ENCODE measurements around the gene RNF133. TPM values are rescaled to one million over a fixed set of nuclear protein-coding genes. Genes with fewer than 3 reads are reported as not detected.
"Not testable (repeated sequence)": the region's sequence is repeated elsewhere in the genome, so short reads cannot be mapped to it uniquely, and the experiment has no call there.

The RNF133 gene
- total RNA-seq, 1 donor from 2014 or later = not detected

- intact Hi-C loops (cut with micrococcal nuclease) = no loop called here
- H3K4me1 Mint-ChIP-seq (ENCODE audit: low read depth) = no peaks in the 10 kb centered on the region
- DNase-seq (ENCODE audit: low spot score) = no peak
- H3K27ac Mint-ChIP-seq = no peak overlapping the region
- H3K9me3 Mint-ChIP-seq = no peaks in the 10 kb centered on the region
- H3K36me3 Mint-ChIP-seq (ENCODE audit: low read depth) = no peaks in the 10 kb centered on the region
- H3K4me3 Mint-ChIP-seq (ENCODE audit: low read depth) = no peak overlapping the region
- H3K27me3 Mint-ChIP-seq (ENCODE audit: low read depth) = no peaks in the 10 kb centered on the region
Measured at GRCh38 chr7:122682815-122683550, 15.9 kb downstream of the RNF133 start.

DNA sequence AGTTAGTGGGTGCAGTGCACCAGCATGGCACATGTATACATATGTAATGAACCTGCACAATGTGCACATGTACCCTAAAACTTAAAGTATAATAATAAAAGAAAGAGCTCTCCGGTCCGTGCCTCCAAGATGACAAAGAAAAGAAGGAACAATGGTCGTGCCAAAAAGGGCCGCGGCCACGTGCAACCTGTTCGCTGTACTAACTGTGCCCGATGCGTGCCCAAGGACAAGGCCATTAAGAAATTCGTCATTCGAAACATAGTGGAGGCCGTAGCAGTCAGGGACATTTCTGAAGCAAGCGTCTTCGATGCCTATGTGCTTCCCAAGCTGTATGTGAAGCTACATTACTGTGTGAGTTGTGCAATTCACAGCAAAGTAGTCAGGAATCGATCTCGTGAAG lies 17.7 kb downstream of the RNF133 start:
- H3K4me1 Mint-ChIP-seq (ENCODE audit: low read depth); H3K27ac Mint-ChIP-seq; H3K36me3 Mint-ChIP-seq (ENCODE audit: low read depth); DNase-seq (ENCODE audit: low spot score); H3K4me3 Mint-ChIP-seq (ENCODE audit: low read depth); H3K27me3 Mint-ChIP-seq (ENCODE audit: low read depth); intact Hi-C loops (cut with micrococcal nuclease); H3K9me3 Mint-ChIP-seq: not testable (repeated sequence)

DNA sequence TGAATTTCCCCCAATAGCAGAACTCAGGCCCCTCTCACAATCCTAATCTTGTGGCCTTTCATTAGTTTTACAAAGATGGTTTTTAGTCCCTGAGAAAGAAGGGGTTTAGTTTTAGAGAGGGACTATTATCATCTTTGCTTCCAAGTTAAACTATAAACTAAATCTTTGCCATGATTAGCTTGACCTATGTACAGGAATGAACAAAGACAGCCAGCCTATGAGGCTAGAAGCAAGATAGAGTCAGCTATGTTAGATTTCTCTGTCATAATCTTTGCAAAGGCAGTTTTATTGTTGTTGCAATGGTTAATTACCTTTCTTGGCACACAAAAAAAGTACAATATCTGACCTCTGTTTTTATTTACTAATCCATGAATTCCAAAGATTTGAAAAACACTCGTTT lies 19.1 kb downstream of the RNF133 start:
- DNase-seq (ENCODE audit: low spot score) = no peak
- Mint-ChIP-seq H3K4me3 (ENCODE audit: low read depth) (no peak overlapping the region), H3K27ac (no peak overlapping the region), H3K4me1 (ENCODE audit: low read depth) (no peaks in the 10 kb centered on the region), H3K36me3 (ENCODE audit: low read depth) (no peaks in the 10 kb centered on the region), H3K27me3 (ENCODE audit: low read depth) (no peaks in the 10 kb centered on the region), H3K9me3 (no peaks in the 10 kb centered on the region)
- intact Hi-C loops (cut with micrococcal nuclease) = no loop called here

DNA sequence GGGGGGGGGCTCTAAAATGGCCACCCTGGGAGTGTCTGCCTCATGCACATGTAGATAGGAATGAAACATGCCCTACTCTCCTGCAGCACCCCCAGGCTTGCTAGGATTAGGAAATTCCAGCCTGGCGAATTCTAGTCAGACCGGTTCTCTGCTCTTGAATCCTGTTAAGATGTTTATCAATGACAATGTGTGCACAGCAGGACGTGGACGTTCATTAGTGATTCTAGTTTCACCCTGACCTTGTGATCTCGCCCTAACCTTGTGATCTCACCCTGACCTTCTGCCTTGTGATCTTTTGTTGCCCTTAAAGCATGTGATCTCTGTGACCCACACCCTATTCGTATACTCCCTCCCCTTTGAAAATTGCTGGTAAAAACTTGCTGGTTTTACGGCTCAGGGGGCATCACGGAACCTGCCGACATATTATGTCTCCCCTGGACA lies 19.6 kb downstream of the RNF133 start:
- DNase-seq (ENCODE audit: low spot score); H3K4me3 Mint-ChIP-seq (ENCODE audit: low read depth); H3K27me3 Mint-ChIP-seq (ENCODE audit: low read depth); H3K27ac Mint-ChIP-seq; H3K4me1 Mint-ChIP-seq (ENCODE audit: low read depth); H3K9me3 Mint-ChIP-seq; H3K36me3 Mint-ChIP-seq (ENCODE audit: low read depth); intact Hi-C loops (cut with micrococcal nuclease): not testable (repeated sequence)

DNA sequence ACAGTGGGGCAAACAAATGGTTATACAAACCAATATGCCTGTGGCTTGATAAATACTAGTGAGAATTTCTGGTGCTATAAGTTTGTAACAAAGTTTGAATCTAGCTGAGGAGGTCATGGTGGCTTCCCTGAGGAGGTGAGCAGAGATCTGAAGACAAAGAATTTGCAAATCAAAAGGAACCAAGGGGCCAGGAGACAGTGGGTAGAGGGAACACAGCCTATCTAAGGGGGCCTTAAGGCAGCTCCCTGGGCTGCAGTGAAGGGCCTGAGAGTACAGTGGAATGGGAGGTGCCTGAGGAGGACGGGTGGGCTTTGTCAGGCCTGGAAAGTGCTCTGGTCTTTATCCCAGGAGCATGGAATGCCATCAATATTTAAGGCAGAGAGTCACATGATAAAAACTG lies 21.8 kb downstream of the RNF133 start:
- no peaks in the 10 kb centered on the region for H3K27me3 Mint-ChIP-seq (ENCODE audit: low read depth)

GRCh38 chr7:122676466-122676865 lies 22.5 kb downstream of the RNF133 start:
- DNase-seq (ENCODE audit: low spot score) = no peak
- H3K4me1 Mint-ChIP-seq (ENCODE audit: low read depth) = no peaks in the 10 kb centered on the region
- no peak overlapping the region for H3K4me3 Mint-ChIP-seq (ENCODE audit: low read depth)
- no peaks in the 10 kb centered on the region for H3K9me3 Mint-ChIP-seq
- intact Hi-C loops (cut with micrococcal nuclease) = no loop called here
- H3K36me3 Mint-ChIP-seq (ENCODE audit: low read depth) = no peaks in the 10 kb centered on the region
- no peaks in the 10 kb centered on the region for H3K27me3 Mint-ChIP-seq (ENCODE audit: low read depth)
- no peak overlapping the region for H3K27ac Mint-ChIP-seq

More for the DNA sequence above, 21.8 kb downstream of the RNF133 start:
- intact Hi-C loops (cut with micrococcal nuclease) = no loop called here
- no peaks in the 10 kb centered on the region for H3K36me3 Mint-ChIP-seq (ENCODE audit: low read depth)
- H3K4me1 Mint-ChIP-seq (ENCODE audit: low read depth) = no peaks in the 10 kb centered on the region
- H3K9me3 Mint-ChIP-seq = no peaks in the 10 kb centered on the region
- no peak overlapping the region for H3K4me3 Mint-ChIP-seq (ENCODE audit: low read depth)
- no peak overlapping the region for H3K27ac Mint-ChIP-seq
- DNase-seq (ENCODE audit: low spot score) = no peak

- Mint-ChIP-seq H3K4me1 (ENCODE audit: low read depth) (no peaks in the 10 kb centered on the region), H3K4me3 (ENCODE audit: low read depth) (no peak overlapping the region), H3K27ac (no peak overlapping the region), H3K27me3 (ENCODE audit: low read depth) (no peaks in the 10 kb centered on the region), H3K36me3 (ENCODE audit: low read depth) (no peaks in the 10 kb centered on the region), H3K9me3 (no peaks in the 10 kb centered on the region)
- DNase-seq (ENCODE audit: low spot score) = no peak
- intact Hi-C loops (cut with micrococcal nuclease) = no loop called here
Measured at GRCh38 chr7:122675621-122676020, 23.3 kb downstream of the RNF133 start.

GRCh38 chr7:122675011-122675410 lies 23.9 kb downstream of the RNF133 start:
- DNase-seq (ENCODE audit: low spot score) = no peak
- no peak overlapping the region for H3K4me3 Mint-ChIP-seq (ENCODE audit: low read depth)
- intact Hi-C loops (cut with micrococcal nuclease) = no loop called here
- no peaks in the 10 kb centered on the region for H3K4me1 Mint-ChIP-seq (ENCODE audit: low read depth)
- H3K9me3 Mint-ChIP-seq = no peaks in the 10 kb centered on the region
- H3K27me3 Mint-ChIP-seq (ENCODE audit: low read depth) = no peaks in the 10 kb centered on the region
- no peaks in the 10 kb centered on the region for H3K36me3 Mint-ChIP-seq (ENCODE audit: low read depth)
- H3K27ac Mint-ChIP-seq = no peak overlapping the region

DNA sequence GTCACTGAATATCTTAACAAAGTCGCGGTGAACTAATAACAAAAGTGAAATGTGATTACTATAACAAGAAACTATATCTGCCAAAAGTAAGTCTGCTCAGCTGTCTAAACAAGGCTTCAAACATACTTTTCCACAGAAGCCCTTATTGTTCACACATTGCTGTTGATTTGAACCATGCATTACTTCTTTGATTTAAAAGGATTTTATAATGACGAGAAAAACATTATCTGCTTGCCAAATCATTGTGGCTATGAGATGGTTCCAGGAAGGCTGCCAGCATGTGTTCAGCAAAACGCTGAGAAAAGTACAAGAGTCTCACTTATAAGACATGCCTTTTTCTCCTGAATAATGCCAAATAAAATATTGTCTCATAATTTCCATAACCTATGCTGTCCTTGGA lies 24.4 kb downstream of the RNF133 start:
- Mint-ChIP-seq H3K27ac (no peak overlapping the region), H3K27me3 (ENCODE audit: low read depth) (no peaks in the 10 kb centered on the region), H3K9me3 (no peaks in the 10 kb centered on the region), H3K4me1 (ENCODE audit: low read depth) (no peaks in the 10 kb centered on the region), H3K36me3 (ENCODE audit: low read depth) (no peaks in the 10 kb centered on the region), H3K4me3 (ENCODE audit: low read depth) (no peak overlapping the region)
- intact Hi-C loops (cut with micrococcal nuclease) = no loop called here
- no peak for DNase-seq (ENCODE audit: low spot score)

DNA sequence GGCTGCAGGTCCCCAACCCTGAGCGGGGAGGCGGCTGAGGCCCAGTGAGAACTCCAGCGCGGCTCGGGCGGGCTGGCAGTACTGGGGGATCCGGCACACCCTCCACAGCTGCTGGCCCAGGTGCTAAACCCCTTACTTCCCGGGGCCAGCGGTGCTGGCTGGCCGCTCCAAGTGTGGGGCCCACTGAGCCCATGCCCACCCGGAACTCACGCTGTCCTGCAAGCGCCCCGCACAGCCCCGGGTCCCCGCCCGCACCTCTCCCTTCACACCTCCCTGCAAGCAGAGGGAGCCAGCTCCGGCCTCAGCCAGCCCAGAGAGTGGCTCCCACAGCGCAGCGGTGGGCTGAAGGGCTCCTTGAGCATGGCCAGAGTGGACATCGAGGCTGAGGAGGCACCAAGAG lies 25.0 kb downstream of the RNF133 start:
- no peaks in the 10 kb centered on the region for H3K27me3 Mint-ChIP-seq (ENCODE audit: low read depth)
- no peaks in the 10 kb centered on the region for H3K4me1 Mint-ChIP-seq (ENCODE audit: low read depth)
- no peak for DNase-seq (ENCODE audit: low spot score)

DNA sequence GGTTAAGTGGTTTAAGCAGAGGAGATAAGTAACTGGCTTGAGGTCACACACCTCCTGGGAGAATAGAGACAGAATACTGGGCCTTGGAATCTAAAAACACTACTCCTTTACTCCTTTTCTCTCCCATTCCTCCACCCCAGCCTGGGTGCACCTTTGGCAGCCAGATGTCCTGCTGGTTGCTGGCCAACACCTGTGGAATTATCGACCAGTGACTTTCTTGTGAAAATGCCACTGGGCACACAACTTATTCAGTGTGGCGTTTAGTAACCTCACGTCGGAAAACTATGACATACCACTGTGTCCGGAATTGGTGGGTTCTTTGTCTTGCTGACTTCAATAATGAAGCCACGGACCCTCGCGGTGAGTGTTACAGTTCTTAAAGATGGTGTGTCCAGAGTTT lies 26.4 kb downstream of the RNF133 start:
- H3K27me3 Mint-ChIP-seq (ENCODE audit: low read depth) = no peaks in the 10 kb centered on the region
- no peaks in the 10 kb centered on the region for H3K36me3 Mint-ChIP-seq (ENCODE audit: low read depth)
- intact Hi-C loops (cut with micrococcal nuclease) = no loop called here
- H3K9me3 Mint-ChIP-seq = peaks cover under 1% of the 10 kb centered on the region
- no peaks in the 10 kb centered on the region for H3K4me1 Mint-ChIP-seq (ENCODE audit: low read depth)
- H3K4me3 Mint-ChIP-seq (ENCODE audit: low read depth) = no peak overlapping the region
- H3K27ac Mint-ChIP-seq = no peak overlapping the region
- DNase-seq (ENCODE audit: low spot score) = no peak

More for the DNA sequence above, 25.0 kb downstream of the RNF133 start:
- H3K27ac Mint-ChIP-seq = no peak overlapping the region
- H3K9me3 Mint-ChIP-seq = no peaks in the 10 kb centered on the region
- no peak overlapping the region for H3K4me3 Mint-ChIP-seq (ENCODE audit: low read depth)
- H3K36me3 Mint-ChIP-seq (ENCODE audit: low read depth) = no peaks in the 10 kb centered on the region
- intact Hi-C loops (cut with micrococcal nuclease) = no loop called here

- no peaks in the 10 kb centered on the region for H3K27me3 Mint-ChIP-seq (ENCODE audit: low read depth)
- intact Hi-C loops (cut with micrococcal nuclease) = no loop called here
Measured at GRCh38 chr7:122663733-122664132, 35.2 kb downstream of the RNF133 start.

GRCh38 chr7:122658856-122659255 lies 40.1 kb downstream of the RNF133 start:
- Mint-ChIP-seq H3K27me3 (ENCODE audit: low read depth) (no peaks in the 10 kb centered on the region), H3K4me3 (ENCODE audit: low read depth) (no peak overlapping the region), H3K36me3 (ENCODE audit: low read depth) (no peaks in the 10 kb centered on the region), H3K27ac (no peak overlapping the region), H3K9me3 (no peaks in the 10 kb centered on the region), H3K4me1 (ENCODE audit: low read depth) (no peaks in the 10 kb centered on the region)
- DNase-seq (ENCODE audit: low spot score) = no peak
- intact Hi-C loops (cut with micrococcal nuclease) = no loop called here

More at GRCh38 chr7:122663733-122664132, 35.2 kb downstream of the RNF133 start:
- no peaks in the 10 kb centered on the region for H3K36me3 Mint-ChIP-seq (ENCODE audit: low read depth)
- no peak overlapping the region for H3K27ac Mint-ChIP-seq
- peaks cover 4% of the 10 kb centered on the region for H3K9me3 Mint-ChIP-seq
- H3K4me3 Mint-ChIP-seq (ENCODE audit: low read depth) = no peak overlapping the region
- H3K4me1 Mint-ChIP-seq (ENCODE audit: low read depth) = no peaks in the 10 kb centered on the region
- no peak for DNase-seq (ENCODE audit: low spot score)

GRCh38 chr7:122653685-122654084 lies 45.2 kb downstream of the RNF133 start:
- intact Hi-C loops (cut with micrococcal nuclease) = no loop called here
- no peak for DNase-seq (ENCODE audit: low spot score)
- H3K27ac Mint-ChIP-seq = no peak overlapping the region
- no peak overlapping the region for H3K4me3 Mint-ChIP-seq (ENCODE audit: low read depth)
- H3K9me3 Mint-ChIP-seq = no peaks in the 10 kb centered on the region
- H3K27me3 Mint-ChIP-seq (ENCODE audit: low read depth) = no peaks in the 10 kb centered on the region
- H3K36me3 Mint-ChIP-seq (ENCODE audit: low read depth) = no peaks in the 10 kb centered on the region
- H3K4me1 Mint-ChIP-seq (ENCODE audit: low read depth) = no peaks in the 10 kb centered on the region

Measured in activated T-helper 2 cell treated with anti-CD3 and anti-CD28 coated beads, Interferon-gamma antibody, Interleukin-2, Interleukin-4, amounts not matched to agents 10 μg/mL and 5 μg/mL and 100 μg/mL, durations not matched to agents 14 hours and 24 hours and 36 hours (primary cell).